Testis (tissue), 3 donors: Measurements from ENCODE around the gene IL16. TPM values are rescaled to one million over a fixed set of nuclear protein-coding genes. Genes with fewer than 3 reads are reported as not detected.

Source experiments
- DNase-seq: peaks from one replicate; pipeline ENCODE4 v3.0.0-alpha.2; 2019
- H3K27ac ChIP-seq, 2 donors: fragments of 200-600 bp; sonication (generic); one replicate each; pipeline ENCODE4 v1.5.1; 2019
- H3K27me3 ChIP-seq: fragments of 200-600 bp; sonication (generic); one replicate; pipeline ENCODE4 v1.5.1; 2019
- H3K36me3 ChIP-seq: fragments of 200-600 bp; sonication (generic); one replicate; pipeline ENCODE4 v1.5.1; 2017; ENCODE audit warnings: low read depth; ENCODE audit errors: missing control alignments
- H3K4me1 ChIP-seq: fragments of 200-600 bp; sonication (generic); one replicate; pipeline ENCODE4 v1.5.1; 2019
- H3K4me3 ChIP-seq, 2 donors: fragments of 200-600 bp; sonication (generic); one replicate each; pipeline ENCODE4 v1.5.1; 2017 to 2019
- H3K9me3 ChIP-seq: fragments of 200-600 bp; sonication (generic); one replicate; pipeline ENCODE4 v1.5.1; 2017
- CTCF ChIP-seq, 3 experiments: fragments of 450-650 bp in 2 of 3; fragments of 200-600 bp in 1 of 3; sonication (generic) in 1 of 3; IDR thresholded peaks; one replicate each; pipeline ENCODE4 v1.5.1; 2016 to 2019; ENCODE audit warnings: antibody characterized with exemption in 3 of 3, mild to moderate bottlenecking in 2 of 3, moderate library complexity in 1 of 3
- POLR2A ChIP-seq: fragments of 450-650 bp; IDR thresholded peaks from one replicate; pipeline ENCODE4 v1.6.1; 2017; ENCODE audit warnings: antibody characterized with exemption, mild to moderate bottlenecking, moderate library complexity
- WGBS, 2 donors: methylation state at CpG; one replicate each; pipeline ENCODE4 v1.1.5; 2018; 5-methylcytosine and 5-hydroxymethylcytosine counted together
- intact Hi-C: fragments of 100-400 bp; cut with DNase I; formaldehyde crosslinking; loops from one replicate; pipeline ENCODE4 v1.15.1; 2023; ENCODE audit warnings: low total_unique reads
- polyA plus RNA-seq: library from polyadenylated mRNA; stranded (reverse); fragments of 350-450 nt; fragmentation: Illumina TruSeq; extraction: RNeasy Lipid Tissue Mini Kit (QIAGEN cat#74804); gene quantifications from one replicate; pipeline ENCODE4 v1.2.3, GENCODE V29; 2014; ENCODE audit warnings: low read depth, low replicate concordance; ENCODE audit not compliant: insufficient read depth
- total RNA-seq, 2 donors: library from RNA; depleted of rRNA; stranded (reverse); fragments of >200 nt; gene quantifications; one replicate each; pipeline ENCODE4 v1.2.3, GENCODE V29; 2016

IL16 gene
- total and polyA plus RNA-seq, 3 donors from 2014 or later: 13.1 to 17.6 (median 14.9) TPM

GRCh38 chr15:81362790-81363189 is 166.1 kb downstream of the IL16 start:
- intact Hi-C loops: no loop called here
- WGBS, 2 donors: 85 to 87% methylated on average over 11 of the region's 11 CpGs
- Histone ChIP-seq H3K27ac (no peak overlapping the region), H3K4me3 (no peak overlapping the region), H3K36me3 (no peaks in the 10 kb centered on the region), H3K9me3 (no peaks in the 10 kb centered on the region), H3K4me1 (no peaks in the 10 kb centered on the region), H3K27me3 (no peaks in the 10 kb centered on the region)
- no peak for DNase-seq
- no peak for TF ChIP-seq POLR2A
- no peak for TF ChIP-seq CTCF (IDR thresholded peaks at IDR 0.05)

GRCh38 chr15:81363276-81363675 is 166.6 kb downstream of the IL16 start:
- TF ChIP-seq POLR2A (no peak), CTCF (IDR thresholded peaks at IDR 0.05) (no peak)
- Histone ChIP-seq H3K4me3 (no peak overlapping the region), H3K9me3 (no peaks in the 10 kb centered on the region), H3K36me3 (no peaks in the 10 kb centered on the region), H3K4me1 (no peaks in the 10 kb centered on the region), H3K27me3 (no peaks in the 10 kb centered on the region), H3K27ac (no peak overlapping the region)
- no peak for DNase-seq
- intact Hi-C loops: no loop called here
- whole genome bisulfite sequencing, 2 donors: 46 to 61% methylated on average over 3 of the region's 3 CpGs

Other genes with a start within 250 kb of the IL16 start
- gene MESD, start 207.1 kb upstream of the IL16 start, total RNA-seq: 10 to 100 TPM; 38.5 to 39.8 TPM
- 26.0 TPM for gene MESD, start 207.1 kb upstream of the IL16 start, polyA plus RNA-seq
- 10 to 100 TPM; 11.5 to 14.9 TPM for gene TLNRD1, start 196.0 kb upstream of the IL16 start, total RNA-seq
- 2.6 TPM for gene TLNRD1, start 196.0 kb upstream of the IL16 start, polyA plus RNA-seq
- gene CFAP161, start 62.6 kb upstream of the IL16 start, total RNA-seq: 1 to 10 TPM; 4.6 to 8.7 TPM
- 19.7 TPM for gene CFAP161, start 62.6 kb upstream of the IL16 start, polyA plus RNA-seq
- 10 to 100 TPM; 15.7 to 16.2 TPM for gene STARD5, start 127.3 kb downstream of the IL16 start, total RNA-seq
- gene STARD5, start 127.3 kb downstream of the IL16 start, polyA plus RNA-seq: 8.7 TPM
- under 1 TPM; 0.16 to 0.31 TPM for gene TMC3, start 177.3 kb downstream of the IL16 start, total RNA-seq
- gene TMC3, start 177.3 kb downstream of the IL16 start, polyA plus RNA-seq: 0.26 TPM